Central memory CD4-positive, alpha-beta T cell (primary cell): Measurements from ENCODE around the gene FAM76A.
A peak's percentile ranks its signal among the peaks of the same experiment; 100 is the strongest.
"Not testable (repeated sequence)": the region's sequence is repeated elsewhere in the genome, so short reads cannot be mapped to it uniquely, and the experiment has no call there.

Experiments
- DNase-seq: peaks from one replicate; pipeline ENCODE4 v3.0.0; 2022
- total RNA-seq, 3 experiments: gene quantifications; one replicate each; lab custom pipeline; 2026; lab: John Stamatoyannopoulos, UW

Gene FAM76A
- total RNA-seq = 19.4 to 38.1 (median 31.3) reads per million in 3 experiments

- DNase-seq = peak; percentile 100
Measured at GRCh38 chr1:27725374-27726172, at the start of gene FAM76A. Gene FAM76A (plus strand): TSS chr1:27725961. CDS start chr1:27726081, 120 bp downstream.

- no peak for DNase-seq
Measured at GRCh38 chr1:27676410-27676809, 49.4 kb upstream of the FAM76A start.

- no peak for DNase-seq
Measured at GRCh38 chr1:27678747-27679146, 47.0 kb upstream of the FAM76A start.

DNA sequence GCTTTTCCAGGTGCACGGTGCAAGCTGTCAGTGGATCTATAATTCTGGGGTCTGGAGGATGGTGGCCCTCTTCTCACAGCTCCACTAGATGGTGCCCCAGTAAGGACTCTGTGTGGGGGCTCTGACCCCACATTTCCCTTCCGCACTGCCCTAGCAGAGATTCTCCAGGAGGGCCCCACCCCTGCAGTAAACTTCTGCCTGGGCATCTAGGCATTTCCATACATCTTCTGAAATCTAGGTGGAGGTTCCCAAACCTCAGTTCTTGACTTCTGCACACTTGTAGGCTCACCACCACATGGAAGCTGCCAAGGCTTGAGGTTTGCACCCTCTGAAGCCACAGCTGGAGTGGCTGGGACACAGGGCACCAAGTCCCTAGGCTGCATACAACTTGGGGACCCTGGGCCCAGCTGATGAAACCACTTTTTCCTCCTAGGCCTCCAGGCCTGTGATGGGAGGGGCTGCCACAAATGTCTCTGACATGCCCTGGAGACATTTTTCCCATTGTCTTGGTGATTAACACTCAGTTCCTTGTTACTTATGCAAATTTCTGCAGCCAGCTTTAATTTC lies 45.5 kb upstream of the FAM76A start:
- DNase-seq = not testable (repeated sequence)

- DNase-seq = not testable (repeated sequence)
Measured at GRCh38 chr1:27681580-27681979, 44.2 kb upstream of the FAM76A start.

DNA sequence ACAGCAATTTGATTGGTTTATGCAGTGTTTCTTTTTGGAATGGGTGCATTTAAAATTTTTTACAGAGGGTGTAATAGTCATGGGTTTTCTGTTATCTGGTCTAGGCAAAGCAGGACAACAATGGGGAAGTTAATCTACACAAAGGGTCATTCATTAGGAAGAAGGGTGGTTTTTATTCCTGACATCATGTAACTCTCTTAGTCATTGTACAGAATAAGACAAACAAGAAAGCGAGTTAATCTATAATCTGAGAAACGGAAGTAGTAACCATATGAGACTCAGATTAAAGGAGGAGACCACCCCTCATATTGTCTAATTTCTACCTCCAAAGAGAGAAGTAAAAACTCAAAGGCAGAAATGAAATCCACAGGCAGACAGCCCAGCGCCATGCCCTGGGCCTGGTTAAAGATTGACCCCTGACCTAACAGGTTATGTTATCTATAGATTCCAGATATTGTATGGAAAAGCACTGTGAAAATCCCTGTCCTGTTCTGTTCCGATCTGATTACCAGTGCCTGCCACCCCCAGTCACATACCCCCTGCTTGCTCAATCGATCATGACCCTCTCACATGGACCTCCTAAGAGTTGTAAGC lies 43.3 kb upstream of the FAM76A start:
- DNase-seq = no peak

- DNase-seq = no peak
Measured at GRCh38 chr1:27684176-27684575, 41.6 kb upstream of the FAM76A start.

- DNase-seq = no peak
Measured at GRCh38 chr1:27686223-27686990, 39.4 kb upstream of the FAM76A start.

- no peak for DNase-seq
Measured at GRCh38 chr1:27687906-27688305, 37.9 kb upstream of the FAM76A start.

DNA sequence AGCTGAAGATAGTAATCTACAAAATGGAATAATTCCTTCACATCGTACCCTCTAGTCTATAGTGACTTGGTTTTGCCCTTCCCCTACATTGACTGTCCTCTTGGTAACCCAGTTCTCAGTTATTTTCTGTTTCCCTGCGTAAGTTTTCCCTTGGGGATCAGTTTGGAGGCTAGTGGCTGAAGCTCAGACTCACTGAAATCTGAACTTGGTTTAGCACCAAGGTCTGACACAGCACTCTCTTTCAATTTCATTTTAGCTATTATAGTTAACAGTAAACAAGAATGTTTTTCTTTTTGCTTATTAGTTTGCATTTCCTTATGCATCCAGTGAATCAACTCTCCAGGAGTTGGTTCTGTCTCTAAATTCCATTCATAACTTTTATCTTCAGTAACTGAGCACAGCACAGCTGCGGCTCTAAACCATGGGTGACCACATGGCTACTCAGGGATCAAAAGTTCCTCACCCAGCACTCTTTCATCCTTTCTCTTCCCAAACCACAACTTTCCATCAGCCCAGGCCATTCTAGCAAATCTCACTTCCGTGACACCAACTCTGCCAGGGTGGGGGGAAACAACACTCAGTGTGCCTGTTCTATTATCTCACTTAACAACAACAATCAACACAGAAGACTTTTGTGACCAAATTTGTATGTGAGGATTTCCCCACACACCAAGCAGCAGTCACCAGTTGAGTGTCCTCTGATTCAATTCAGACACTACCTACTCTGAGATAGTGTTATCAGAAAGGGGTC lies 36.2 kb upstream of the FAM76A start:
- no peak for DNase-seq

DNA sequence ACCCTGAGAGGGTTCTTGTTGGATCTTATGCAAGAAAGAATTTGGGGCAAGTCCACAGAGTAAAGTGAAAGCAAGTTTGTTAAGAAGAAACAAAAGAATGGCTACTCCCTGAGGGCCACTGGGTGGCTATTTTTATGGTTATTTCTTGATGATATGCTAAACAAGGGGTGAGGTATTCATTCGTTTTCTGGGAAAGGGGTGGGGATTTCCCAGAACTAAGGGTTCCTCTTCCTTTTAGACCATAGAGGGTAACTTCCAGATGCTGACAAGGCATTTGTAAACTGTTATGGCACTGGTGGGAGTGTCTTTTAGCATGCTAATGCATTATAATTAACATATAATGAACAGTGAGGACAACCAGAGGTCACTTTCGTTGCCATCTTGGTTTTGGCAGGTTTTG lies 35.6 kb upstream of the FAM76A start:
- no peak for DNase-seq

DNA sequence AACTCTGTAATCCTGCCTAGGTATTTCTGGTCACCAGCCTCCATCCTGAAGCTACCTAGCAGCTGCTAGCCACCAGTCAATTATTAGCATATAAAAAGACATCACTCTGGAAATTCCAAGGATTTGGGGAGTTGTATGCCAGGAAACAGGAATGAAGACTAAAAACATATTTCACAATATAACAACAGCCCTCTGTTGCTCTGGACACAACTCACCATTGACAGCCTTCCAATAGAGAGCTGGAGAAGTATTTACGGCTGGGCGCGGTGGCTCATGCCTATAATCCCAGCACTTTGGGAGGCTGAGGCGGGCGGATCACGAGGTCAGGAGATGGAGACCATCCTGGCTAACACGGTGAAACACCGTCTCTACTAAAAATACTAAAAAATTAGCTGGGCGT lies 28.9 kb upstream of the FAM76A start:
- not testable (repeated sequence) for DNase-seq

GRCh38 chr1:27704958-27705357 lies 20.8 kb upstream of the FAM76A start:
- no peak for DNase-seq

- DNase-seq = no peak
Measured at GRCh38 chr1:27705545-27705944, 20.2 kb upstream of the FAM76A start.

- no peak for DNase-seq
Measured at GRCh38 chr1:27710574-27710973, 15.2 kb upstream of the FAM76A start.

DNA sequence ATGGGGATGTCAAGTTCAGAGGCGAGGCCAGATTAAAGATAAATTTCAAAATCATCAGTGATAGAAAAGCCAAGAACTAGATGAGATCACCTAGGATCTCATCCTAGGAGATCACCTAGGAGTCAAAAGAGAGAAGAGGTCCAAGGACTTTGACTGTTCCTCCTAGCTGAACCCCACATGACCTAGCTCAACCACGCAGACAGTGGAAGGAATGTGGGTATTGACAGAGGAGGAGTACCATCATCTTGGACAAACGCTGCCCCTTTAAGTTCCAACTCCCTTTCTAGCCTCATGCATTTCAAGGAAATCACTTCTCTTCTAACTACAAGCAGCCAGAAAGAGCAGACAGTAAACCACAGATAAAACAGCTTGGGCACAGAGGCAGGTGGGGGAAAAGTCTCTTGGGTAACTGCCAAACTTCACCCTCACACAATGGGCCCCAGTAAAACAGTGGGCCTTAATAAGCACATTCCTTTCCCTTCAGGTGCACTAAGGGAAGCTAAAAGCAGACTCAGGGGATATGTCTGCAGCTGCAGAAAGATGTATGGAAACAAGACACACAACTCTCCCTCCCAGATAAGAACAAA lies 12.5 kb upstream of the FAM76A start:
- no peak for DNase-seq

GRCh38 chr1:27713869-27714513 lies 11.8 kb upstream of the FAM76A start:
- DNase-seq = no peak

GRCh38 chr1:27716262-27716895 lies 9.4 kb upstream of the FAM76A start:
- DNase-seq = no peak

GRCh38 chr1:27719286-27720251 lies 6.2 kb upstream of the FAM76A start:
- no peak for DNase-seq

GRCh38 chr1:27724961-27725373 lies 794 bp upstream of the FAM76A start:
- DNase-seq = no peak
